SK-N-SH treated with all-trans-retinoic acid at 6 μM for 48 hours (cell line): ENCODE data around the gene ADH7.

Source experiments
- ARNTL ChIP-seq: fragments of 450-650 bp; formaldehyde crosslinking; IDR thresholded peaks from 2 replicates; pipeline ENCODE4 v1.5.0; 2020; ENCODE audit warnings: low read depth, mild to moderate bottlenecking, moderate library complexity, borderline replicate concordance
- BACH2 ChIP-seq: fragments of 250-450 bp; sonication (Bioruptor Pico); IDR thresholded peaks from 2 replicates; pipeline ENCODE4 v1.9.0; 2021; ENCODE audit warnings: mild to moderate bottlenecking, borderline replicate concordance
- CSDC2 ChIP-seq: fragments of 250-450 bp; sonication (Bioruptor Pico); IDR thresholded peaks from 2 replicates; pipeline ENCODE4 v1.5.0; 2020; ENCODE audit warnings: mild to moderate bottlenecking, moderate library complexity
- ISL1 ChIP-seq: fragments of 250-450 bp; sonication (Bioruptor Pico); IDR thresholded peaks from 2 replicates; pipeline ENCODE4 v2.1.2; 2022; ENCODE audit warnings: mild to moderate bottlenecking, moderate library complexity
- OSR1 ChIP-seq: fragments of 250-450 bp; sonication (Bioruptor Pico); IDR thresholded peaks from 2 replicates; pipeline ENCODE4 v1.8.0; 2022; ENCODE audit warnings: moderate library complexity, mild to moderate bottlenecking, inconsistent platforms
- PPARA ChIP-seq: fragments of 250-450 bp; sonication (Bioruptor Pico); IDR thresholded peaks from 2 replicates; pipeline ENCODE4 v1.5.0; 2020; ENCODE audit warnings: mild to moderate bottlenecking, borderline replicate concordance
- RARB ChIP-seq: fragments of 250-450 bp; sonication (Bioruptor Pico); IDR thresholded peaks from 2 replicates; pipeline ENCODE4 v1.8.0; 2021; ENCODE audit warnings: mild to moderate bottlenecking, moderate library complexity
- ZFP3 ChIP-seq: fragments of 250-450 bp; sonication (Bioruptor Pico); IDR thresholded peaks from 2 replicates; pipeline ENCODE4 v1.5.0; 2020; ENCODE audit warnings: mild to moderate bottlenecking, moderate library complexity
- ZFP30 ChIP-seq: fragments of 450-650 bp; formaldehyde crosslinking; IDR thresholded peaks from 2 replicates; pipeline ENCODE4 v1.5.0; 2022; ENCODE audit warnings: mild to moderate bottlenecking, moderate library complexity
- ZNF565 ChIP-seq: fragments of 450-650 bp; formaldehyde crosslinking; conservative IDR thresholded peaks from 2 replicates; pipeline ENCODE4 v1.5.0; 2020; ENCODE audit warnings: low read depth, mild to moderate bottlenecking, moderate library complexity
- ZNF8 ChIP-seq: fragments of 450-650 bp; formaldehyde crosslinking; IDR thresholded peaks from 2 replicates; pipeline ENCODE4 v1.5.0; 2020; ENCODE audit warnings: mild to moderate bottlenecking, moderate library complexity
- TF ChIP-seq, protein P1 (sequence below): fragments of 250-450 bp; sonication (Bioruptor Pico); IDR thresholded peaks from 2 replicates; pipeline ENCODE4 v1.8.0; 2020; ENCODE audit warnings: mild to moderate bottlenecking, moderate library complexity, borderline replicate concordance
- TF ChIP-seq, protein P2 (sequence below): fragments of 250-450 bp; sonication (Bioruptor Pico); IDR thresholded peaks from 2 replicates; pipeline ENCODE4 v1.5.0; 2020; ENCODE audit warnings: mild to moderate bottlenecking, moderate library complexity
- TF ChIP-seq, protein P3 (sequence below): fragments of 250-450 bp; sonication (Bioruptor Pico); IDR thresholded peaks from 2 replicates; pipeline ENCODE4 v1.5.1; 2020; ENCODE audit warnings: low read depth, mild to moderate bottlenecking, moderate library complexity

DNA sequence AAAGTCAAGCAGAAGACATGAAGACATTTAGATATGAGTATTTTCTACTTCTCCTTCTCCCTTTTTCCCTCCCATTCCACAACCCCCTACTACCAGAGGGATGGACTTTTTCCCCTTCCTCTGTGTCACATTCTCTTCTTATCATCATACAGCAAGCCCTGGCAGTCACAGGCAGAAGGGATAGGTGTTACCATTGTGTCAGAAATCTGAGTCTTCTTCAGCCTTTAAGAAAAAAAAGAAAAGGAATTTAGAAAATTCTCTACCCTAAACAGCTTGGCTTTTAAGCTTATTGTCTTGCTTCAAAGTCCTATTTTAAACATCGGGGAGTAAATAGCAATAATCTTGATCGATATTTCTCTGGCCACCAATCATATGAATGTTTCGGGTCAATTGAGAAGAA, 51.7 kb downstream of the ADH7 start:
- TF ChIP-seq, protein P1, sequence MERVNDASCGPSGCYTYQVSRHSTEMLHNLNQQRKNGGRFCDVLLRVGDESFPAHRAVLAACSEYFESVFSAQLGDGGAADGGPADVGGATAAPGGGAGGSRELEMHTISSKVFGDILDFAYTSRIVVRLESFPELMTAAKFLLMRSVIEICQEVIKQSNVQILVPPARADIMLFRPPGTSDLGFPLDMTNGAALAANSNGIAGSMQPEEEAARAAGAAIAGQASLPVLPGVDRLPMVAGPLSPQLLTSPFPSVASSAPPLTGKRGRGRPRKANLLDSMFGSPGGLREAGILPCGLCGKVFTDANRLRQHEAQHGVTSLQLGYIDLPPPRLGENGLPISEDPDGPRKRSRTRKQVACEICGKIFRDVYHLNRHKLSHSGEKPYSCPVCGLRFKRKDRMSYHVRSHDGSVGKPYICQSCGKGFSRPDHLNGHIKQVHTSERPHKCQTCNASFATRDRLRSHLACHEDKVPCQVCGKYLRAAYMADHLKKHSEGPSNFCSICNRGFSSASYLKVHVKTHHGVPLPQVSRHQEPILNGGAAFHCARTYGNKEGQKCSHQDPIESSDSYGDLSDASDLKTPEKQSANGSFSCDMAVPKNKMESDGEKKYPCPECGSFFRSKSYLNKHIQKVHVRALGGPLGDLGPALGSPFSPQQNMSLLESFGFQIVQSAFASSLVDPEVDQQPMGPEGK (CRISPR knock-in tag), result no peak
- TF ChIP-seq RARB (CRISPR knock-in tag) (no peak), ARNTL (CRISPR knock-in tag) (no peak), ZFP30 (CRISPR knock-in tag) (no peak), ZNF8 (CRISPR knock-in tag) (no peak), OSR1 (CRISPR knock-in tag) (no peak), BACH2 (CRISPR knock-in tag) (no peak), CSDC2 (CRISPR knock-in tag) (no peak), ZNF565 (no peak), ZFP3 (CRISPR knock-in tag) (no peak), ISL1 (CRISPR knock-in tag) (no peak), PPARA (CRISPR knock-in tag) (no peak)
- TF ChIP-seq, protein P2, sequence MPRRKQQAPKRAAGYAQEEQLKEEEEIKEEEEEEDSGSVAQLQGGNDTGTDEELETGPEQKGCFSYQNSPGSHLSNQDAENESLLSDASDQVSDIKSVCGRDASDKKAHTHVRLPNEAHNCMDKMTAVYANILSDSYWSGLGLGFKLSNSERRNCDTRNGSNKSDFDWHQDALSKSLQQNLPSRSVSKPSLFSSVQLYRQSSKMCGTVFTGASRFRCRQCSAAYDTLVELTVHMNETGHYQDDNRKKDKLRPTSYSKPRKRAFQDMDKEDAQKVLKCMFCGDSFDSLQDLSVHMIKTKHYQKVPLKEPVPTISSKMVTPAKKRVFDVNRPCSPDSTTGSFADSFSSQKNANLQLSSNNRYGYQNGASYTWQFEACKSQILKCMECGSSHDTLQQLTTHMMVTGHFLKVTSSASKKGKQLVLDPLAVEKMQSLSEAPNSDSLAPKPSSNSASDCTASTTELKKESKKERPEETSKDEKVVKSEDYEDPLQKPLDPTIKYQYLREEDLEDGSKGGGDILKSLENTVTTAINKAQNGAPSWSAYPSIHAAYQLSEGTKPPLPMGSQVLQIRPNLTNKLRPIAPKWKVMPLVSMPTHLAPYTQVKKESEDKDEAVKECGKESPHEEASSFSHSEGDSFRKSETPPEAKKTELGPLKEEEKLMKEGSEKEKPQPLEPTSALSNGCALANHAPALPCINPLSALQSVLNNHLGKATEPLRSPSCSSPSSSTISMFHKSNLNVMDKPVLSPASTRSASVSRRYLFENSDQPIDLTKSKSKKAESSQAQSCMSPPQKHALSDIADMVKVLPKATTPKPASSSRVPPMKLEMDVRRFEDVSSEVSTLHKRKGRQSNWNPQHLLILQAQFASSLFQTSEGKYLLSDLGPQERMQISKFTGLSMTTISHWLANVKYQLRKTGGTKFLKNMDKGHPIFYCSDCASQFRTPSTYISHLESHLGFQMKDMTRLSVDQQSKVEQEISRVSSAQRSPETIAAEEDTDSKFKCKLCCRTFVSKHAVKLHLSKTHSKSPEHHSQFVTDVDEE (CRISPR knock-in tag), result no peak
- TF ChIP-seq, protein P3, sequence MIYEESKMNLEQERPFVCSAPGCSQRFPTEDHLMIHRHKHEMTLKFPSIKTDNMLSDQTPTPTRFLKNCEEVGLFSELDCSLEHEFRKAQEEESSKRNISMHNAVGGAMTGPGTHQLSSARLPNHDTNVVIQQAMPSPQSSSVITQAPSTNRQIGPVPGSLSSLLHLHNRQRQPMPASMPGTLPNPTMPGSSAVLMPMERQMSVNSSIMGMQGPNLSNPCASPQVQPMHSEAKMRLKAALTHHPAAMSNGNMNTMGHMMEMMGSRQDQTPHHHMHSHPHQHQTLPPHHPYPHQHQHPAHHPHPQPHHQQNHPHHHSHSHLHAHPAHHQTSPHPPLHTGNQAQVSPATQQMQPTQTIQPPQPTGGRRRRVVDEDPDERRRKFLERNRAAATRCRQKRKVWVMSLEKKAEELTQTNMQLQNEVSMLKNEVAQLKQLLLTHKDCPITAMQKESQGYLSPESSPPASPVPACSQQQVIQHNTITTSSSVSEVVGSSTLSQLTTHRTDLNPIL (CRISPR knock-in tag), result no peak
